Stimulated activated naive B cell treated with anti-CD40 and anti-IgM and Interleukin-4, amounts not matched to agents 10 μg/mL and 1 μg/mL and 100 μg/mL, for 72 hours (primary cell): ENCODE measurements around the gene LOXL1.
"Not testable (repeated sequence)": the region's sequence is repeated elsewhere in the genome, so short reads cannot be mapped to it uniquely, and the experiment has no call there.

Experiments used
- ATAC-seq, 2 donors: fragments of 150-1000 bp; cut with Tn5 transposase; replicated peaks; 2 replicates each; pipeline ENCODE4 v1.10.0; 2021; ENCODE audit warnings: moderate library complexity in 1 of 2
- DNase-seq: peaks from one replicate; pipeline ENCODE4 v3.0.0; 2021
- H3K27ac Mint-ChIP-seq: one replicate; pipeline ENCODE4 v1.8.0; 2022; ENCODE audit warnings: mild to moderate bottlenecking, mixed read lengths
- H3K27me3 Mint-ChIP-seq, 2 donors: one replicate each; pipeline ENCODE4 v1.8.0; 2022; ENCODE audit warnings: mixed read lengths in 2 of 2
- H3K36me3 Mint-ChIP-seq, 2 donors: one replicate each; pipeline ENCODE4 v1.8.0; 2022; ENCODE audit warnings: mixed read lengths in 2 of 2, mild to moderate bottlenecking in 1 of 2
- H3K4me1 Mint-ChIP-seq, 2 donors: one replicate each; pipeline ENCODE4 v1.8.0; 2022; ENCODE audit warnings: mixed read lengths in 2 of 2, mild to moderate bottlenecking in 1 of 2
- H3K4me3 Mint-ChIP-seq, 2 donors: one replicate each; pipeline ENCODE4 v1.8.0; 2022; ENCODE audit warnings: mild to moderate bottlenecking in 2 of 2, mixed read lengths in 2 of 2, moderate library complexity in 1 of 2
- H3K9me3 Mint-ChIP-seq, 2 donors: one replicate each; pipeline ENCODE4 v1.8.0; 2022; ENCODE audit warnings: mixed read lengths in 2 of 2, mild to moderate bottlenecking in 1 of 2

LOXL1 gene

GRCh38 chr15:73935547-73935946 is 9.3 kb downstream of the LOXL1 start:
- DNase-seq = no peak
- H3K36me3 Mint-ChIP-seq = no peaks in the 10 kb centered on the region

GRCh38 chr15:73936181-73936580 is 9.9 kb downstream of the LOXL1 start:
- Mint-ChIP-seq H3K9me3 (no peaks in the 10 kb centered on the region), H3K27ac (no peak overlapping the region), H3K4me3 (no peak overlapping the region), H3K4me1 (peaks cover 0 to 2% of the 10 kb centered on the region in 2 donors), H3K36me3 (no peaks in the 10 kb centered on the region), H3K27me3 (peaks cover 7 to 19% of the 10 kb centered on the region in 2 donors)
- ATAC-seq (no peak), DNase-seq (no peak)

More at GRCh38 chr15:73935547-73935946, 9.3 kb downstream of the LOXL1 start:
- peaks cover 14 to 26% of the 10 kb centered on the region in 2 donors for H3K27me3 Mint-ChIP-seq
- peaks cover 0 to 2% of the 10 kb centered on the region in 2 donors for H3K4me1 Mint-ChIP-seq
- H3K4me3 Mint-ChIP-seq = no peak overlapping the region
- H3K27ac Mint-ChIP-seq = no peak overlapping the region
- H3K9me3 Mint-ChIP-seq = no peaks in the 10 kb centered on the region
- no peak for ATAC-seq

- Mint-ChIP-seq H3K36me3 (no peaks in the 10 kb centered on the region), H3K27me3 (peaks cover 4 to 14% of the 10 kb centered on the region in 2 donors), H3K4me1 (peaks cover 1 to 3% of the 10 kb centered on the region in 2 donors), H3K4me3 (no peak overlapping the region), H3K27ac (no peak overlapping the region), H3K9me3 (no peaks in the 10 kb centered on the region)
- ATAC-seq = no peak
- DNase-seq = no peak
These were observed 10.5 kb downstream of the LOXL1 start for GRCh38 chr15:73936588-73937290.

DNA sequence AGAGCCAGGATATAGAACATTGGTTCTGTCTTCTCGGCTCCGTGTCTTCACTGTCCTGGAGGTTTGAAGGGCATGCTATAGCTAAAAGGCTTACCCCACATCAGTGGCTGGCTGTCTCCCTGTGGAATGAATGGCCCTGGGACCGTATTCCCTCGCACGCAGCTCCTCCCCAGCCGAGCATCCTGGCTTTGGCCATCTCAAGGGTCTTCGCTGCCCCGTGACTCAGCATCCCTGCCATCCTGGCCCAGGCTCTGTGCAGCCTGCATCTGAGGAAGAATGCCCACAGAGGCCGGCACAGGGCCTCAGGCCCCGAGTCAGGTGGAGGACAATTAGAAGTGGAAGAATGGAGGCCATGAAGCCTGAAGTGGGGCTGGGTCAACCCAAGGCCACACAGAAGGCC is 11.0 kb downstream of the LOXL1 start:
- Mint-ChIP-seq H3K4me1 (peaks cover 4 to 6% of the 10 kb centered on the region in 2 donors), H3K27ac (no peak overlapping the region), H3K4me3 (no peak overlapping the region), H3K9me3 (no peaks in the 10 kb centered on the region), H3K27me3 (peaks cover 6 to 11% of the 10 kb centered on the region in 2 donors), H3K36me3 (no peaks in the 10 kb centered on the region)
- DNase-seq = no peak
- no peak for ATAC-seq

- Mint-ChIP-seq H3K36me3 (no peaks in the 10 kb centered on the region), H3K27ac (no peak overlapping the region), H3K4me1 (peaks cover 4 to 6% of the 10 kb centered on the region in 2 donors), H3K9me3 (no peaks in the 10 kb centered on the region), H3K4me3 (no peak overlapping the region), H3K27me3 (peaks cover 10 to 11% of the 10 kb centered on the region in 2 donors)
- no peak for DNase-seq
- ATAC-seq = no peak
These were observed 11.5 kb downstream of the LOXL1 start for GRCh38 chr15:73937726-73938125.

DNA sequence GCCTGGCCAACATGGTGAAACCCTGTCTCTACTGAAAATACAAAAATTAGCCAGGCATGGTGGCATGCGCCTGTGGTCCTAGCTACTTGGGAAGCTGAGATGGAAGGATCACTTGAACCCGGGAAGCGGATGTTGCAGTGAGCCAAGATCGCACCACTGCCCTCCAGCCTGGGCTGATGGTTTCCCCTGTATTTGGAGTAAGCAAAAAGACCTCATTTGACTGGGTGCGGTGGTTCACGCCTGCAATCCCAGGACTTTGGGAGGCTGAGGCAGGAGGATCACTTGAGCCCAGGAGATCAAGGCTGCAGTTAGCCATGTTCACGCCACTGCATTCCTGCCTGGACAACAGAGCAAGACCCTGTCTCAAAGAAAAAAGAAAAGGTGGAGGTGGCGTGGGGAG is 12.3 kb downstream of the LOXL1 start:
- not testable (repeated sequence) for H3K9me3 Mint-ChIP-seq, ATAC-seq, H3K4me1 Mint-ChIP-seq, H3K36me3 Mint-ChIP-seq, DNase-seq, H3K4me3 Mint-ChIP-seq, H3K27ac Mint-ChIP-seq
- H3K27me3 Mint-ChIP-seq = peaks cover 11% of the 10 kb centered on the region in 2 donors

GRCh38 chr15:73939138-73939537 is 12.9 kb downstream of the LOXL1 start:
- Mint-ChIP-seq H3K9me3 (no peaks in the 10 kb centered on the region), H3K27me3 (peaks cover 11 to 12% of the 10 kb centered on the region in 2 donors), H3K4me1 (peaks cover 4 to 6% of the 10 kb centered on the region in 2 donors), H3K36me3 (no peaks in the 10 kb centered on the region), H3K27ac (no peak overlapping the region), H3K4me3 (no peak overlapping the region)
- ATAC-seq = no peak
- DNase-seq = no peak

DNA sequence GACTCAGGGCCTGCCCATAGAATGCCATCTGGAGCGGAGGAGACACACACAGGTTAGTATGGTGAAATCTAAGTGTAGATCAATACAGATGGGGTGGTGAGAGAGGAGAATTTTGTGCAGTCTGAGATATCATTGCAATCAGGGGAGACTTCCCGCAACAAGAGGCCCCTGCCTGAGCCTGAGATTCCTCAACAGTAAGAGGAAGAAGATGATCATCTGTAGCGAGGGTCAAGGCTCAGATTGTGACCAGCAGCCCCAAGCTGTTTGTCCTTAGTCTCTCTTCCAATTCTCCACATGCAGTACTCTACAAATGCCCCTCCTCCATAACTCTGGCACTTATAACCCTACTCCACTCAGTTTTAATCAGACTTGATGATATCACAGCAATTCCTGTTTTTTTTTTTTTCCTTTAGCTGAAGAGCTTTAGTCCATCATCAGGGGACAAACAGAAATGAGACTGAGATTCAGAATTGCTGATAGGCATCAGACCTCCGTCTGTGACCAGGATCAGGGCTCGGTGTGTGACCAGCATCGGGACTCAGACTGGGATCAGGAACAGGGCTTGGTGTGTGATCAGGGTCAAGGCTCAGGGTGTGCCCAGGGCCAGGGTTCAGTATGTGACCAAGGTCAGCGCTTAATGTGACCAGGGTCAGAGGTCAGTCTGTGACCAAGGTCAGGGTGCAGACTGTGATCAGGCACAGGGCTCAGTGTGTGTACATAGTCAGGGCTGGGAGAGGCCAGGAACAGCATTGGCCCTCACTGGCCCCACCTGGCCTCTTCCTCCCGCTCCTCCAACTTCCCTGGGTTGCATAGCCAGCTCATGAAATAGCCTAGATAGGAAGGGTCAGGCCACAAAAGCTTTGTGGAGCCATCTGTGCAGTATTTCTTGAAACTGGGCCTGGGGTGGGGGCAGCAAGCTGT is 14.1 kb downstream of the LOXL1 start:
- Mint-ChIP-seq H3K9me3 (no peaks in the 10 kb centered on the region), H3K36me3 (no peaks in the 10 kb centered on the region), H3K27ac (no peak overlapping the region), H3K27me3 (peaks cover 12 to 15% of the 10 kb centered on the region in 2 donors), H3K4me1 (peaks cover 4 to 6% of the 10 kb centered on the region in 2 donors), H3K4me3 (no peak overlapping the region)
- ATAC-seq (no peak), DNase-seq (no peak)

DNA sequence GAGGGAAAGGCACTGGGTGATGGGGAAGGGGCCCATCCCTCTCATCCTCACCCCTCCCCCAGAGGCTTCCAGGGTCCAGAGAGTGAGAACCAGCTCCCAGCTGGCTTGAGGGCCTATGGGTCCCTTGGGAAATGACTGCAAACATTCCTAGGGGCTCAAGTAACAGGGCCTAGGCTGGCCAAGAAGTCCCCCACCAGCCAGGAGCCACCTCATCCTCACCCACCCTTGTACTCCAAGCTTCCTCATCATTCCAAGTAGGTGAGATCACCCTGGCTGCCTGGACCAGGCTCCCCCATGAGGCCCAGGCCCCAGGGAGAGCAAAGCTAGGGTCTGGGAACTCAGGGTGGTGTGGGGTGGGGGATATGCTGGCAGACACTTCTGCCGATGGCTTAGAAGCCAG is 14.8 kb downstream of the LOXL1 start:
- Mint-ChIP-seq H3K27me3 (peaks cover 10 to 19% of the 10 kb centered on the region in 2 donors), H3K4me1 (peaks cover 4 to 9% of the 10 kb centered on the region in 2 donors), H3K27ac (no peak overlapping the region), H3K9me3 (no peaks in the 10 kb centered on the region), H3K4me3 (no peak overlapping the region), H3K36me3 (no peaks in the 10 kb centered on the region)
- no peak for DNase-seq
- no peak for ATAC-seq

- Mint-ChIP-seq H3K9me3 (no peaks in the 10 kb centered on the region), H3K27me3 (peaks cover 12 to 23% of the 10 kb centered on the region in 2 donors), H3K4me3 (no peak overlapping the region), H3K4me1 (peaks cover 4 to 13% of the 10 kb centered on the region in 2 donors), H3K36me3 (no peaks in the 10 kb centered on the region), H3K27ac (no peak overlapping the region)
- ATAC-seq = no peak
- no peak for DNase-seq
These were observed 15.2 kb downstream of the LOXL1 start for GRCh38 chr15:73941449-73941848.

- DNase-seq (no peak), ATAC-seq (no peak)
- Mint-ChIP-seq H3K36me3 (no peaks in the 10 kb centered on the region), H3K4me1 (peaks cover 4 to 15% of the 10 kb centered on the region in 2 donors), H3K9me3 (no peaks in the 10 kb centered on the region), H3K27me3 (peaks cover 14 to 27% of the 10 kb centered on the region in 2 donors), H3K27ac (no peak overlapping the region), H3K4me3 (no peak overlapping the region)
These were observed 15.8 kb downstream of the LOXL1 start for GRCh38 chr15:73941871-73942635.

DNA sequence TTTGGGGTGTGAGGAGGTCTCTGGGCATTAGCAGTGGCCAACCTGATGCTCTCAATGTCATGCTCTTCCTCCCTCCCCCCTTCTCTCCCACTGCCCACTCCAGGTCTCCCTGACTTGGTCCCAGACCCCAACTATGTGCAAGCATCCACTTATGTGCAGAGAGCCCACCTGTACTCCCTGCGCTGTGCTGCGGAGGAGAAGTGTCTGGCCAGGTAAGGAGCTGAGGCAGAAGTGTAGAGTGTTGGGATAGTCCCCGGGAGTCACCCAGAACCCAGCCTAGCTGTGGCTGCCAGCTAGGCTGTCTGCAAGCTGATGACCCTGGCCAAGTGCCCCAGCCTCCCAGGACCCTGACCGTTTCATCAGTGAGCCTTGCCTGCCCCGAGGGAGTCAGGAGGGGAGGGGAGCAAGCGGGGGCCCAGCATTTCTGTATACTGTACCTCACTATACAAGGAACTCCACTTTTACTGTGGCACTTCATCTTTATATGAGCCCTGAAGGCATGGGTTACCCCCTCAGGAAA is 16.5 kb downstream of the LOXL1 start:
- no peak for DNase-seq

GRCh38 chr15:73944161-73945129 is 18.2 kb downstream of the LOXL1 start:
- H3K9me3 Mint-ChIP-seq = no peaks in the 10 kb centered on the region
- H3K36me3 Mint-ChIP-seq = no peaks in the 10 kb centered on the region
- no peak for DNase-seq
- no peak for ATAC-seq
- H3K27me3 Mint-ChIP-seq = peaks cover 14 to 27% of the 10 kb centered on the region in 2 donors
- peaks cover 4 to 15% of the 10 kb centered on the region in 2 donors for H3K4me1 Mint-ChIP-seq
- H3K27ac Mint-ChIP-seq = no peak overlapping the region
- no peak overlapping the region for H3K4me3 Mint-ChIP-seq

More for the DNA sequence above, 16.5 kb downstream of the LOXL1 start:
- no peak overlapping the region for H3K27ac Mint-ChIP-seq
- peaks cover 4 to 15% of the 10 kb centered on the region in 2 donors for H3K4me1 Mint-ChIP-seq
- H3K9me3 Mint-ChIP-seq = no peaks in the 10 kb centered on the region
- ATAC-seq = no peak
- H3K36me3 Mint-ChIP-seq = no peaks in the 10 kb centered on the region
- H3K4me3 Mint-ChIP-seq = no peak overlapping the region
- H3K27me3 Mint-ChIP-seq = peaks cover 14 to 27% of the 10 kb centered on the region in 2 donors
